HCT116 (cell line): ENCODE measurements around the gene FAM240B. TPM values are rescaled to one million over a fixed set of nuclear protein-coding genes. Genes with fewer than 3 reads are reported as not detected.

Experiments
- ATAC-seq: fragments of 200-7000 bp; cut with Tn5 transposase; 2 replicates; pipeline ENCODE4 v1.9.1; 2020; ENCODE audit warnings: mild to moderate bottlenecking, moderate library complexity
- BruUV-seq: library from RNA; stranded (reverse); fragments of 400-500 nt; replicated peaks from 2 replicates; lab custom pipeline; 2021; lab: Mats Ljungman, UMichigan
- CTCF ChIA-PET: fragments of 300-600 bp; sonication (Branson Sonifier 250); formaldehyde crosslinking; loops from one replicate; lab custom pipeline; 2021; ENCODE audit warnings: antibody characterized with exemption; lab: Charles Lee
- POLR2A ChIA-PET: fragments of 300-600, 350-600 bp; sonication (Branson Sonifier 250); formaldehyde crosslinking; loops from one replicate; lab custom pipeline; 2021; ENCODE audit warnings: antibody characterized with exemption; lab: Charles Lee
- RAD21 ChIA-PET, 2 experiments: fragments of 300-600 bp; sonication (Branson Sonifier 250); formaldehyde crosslinking; loops; one replicate each; lab custom pipeline; 2023; ENCODE audit warnings: low total read pairs in 2 of 2; ENCODE audit not compliant: uncharacterized antibody in 2 of 2, unreplicated experiment in 2 of 2, low non-redundant PET in 1 of 2; lab: Charles Lee
- DNase-seq: peaks from one replicate; pipeline ENCODE4 v3.0.0-alpha.2; 2010; ENCODE audit warnings: low read depth, low spot score
- H2AFZ ChIP-seq: fragments of 200-600 bp; shearing (Covaris generic), sonication (generic); 2 replicates; pipeline ENCODE4 v1.6.1; 2017; ENCODE audit warnings: low read depth, mixed run types, mixed read lengths, antibody characterized with exemption, low read length; ENCODE audit not compliant: poor library complexity, severe bottlenecking
- H3K27ac ChIP-seq: 2 replicates; pipeline ENCODE4 v1.5.1; 2012; ENCODE audit warnings: low read depth, low read length
- H3K27me3 ChIP-seq: fragments of 200-600 bp; sonication (generic); 2 replicates; pipeline ENCODE4 v1.6.1; 2016; ENCODE audit warnings: mixed run types, low read length, mixed read lengths; ENCODE audit not compliant: insufficient read depth
- H3K36me3 ChIP-seq, 2 experiments: fragments of 200-500 bp in 1 of 2; fragments of 200-600 bp in 1 of 2; sonication (Bioruptor generic) in 1 of 2; sonication (generic) in 1 of 2; 2 replicates each; pipeline versions ENCODE4 v1.5.1 to v1.6.1; 2014 to 2016; ENCODE audit warnings: low read length in 2 of 2, inconsistent platforms in 1 of 2, mixed read lengths in 1 of 2, mixed run types in 1 of 2; ENCODE audit not compliant: insufficient read depth in 2 of 2, control insufficient read depth in 1 of 2
- H3K4me1 ChIP-seq, 2 experiments: fragments of 200-600 bp in 1 of 2; sonication (generic) in 1 of 2; 2 replicates each; pipeline versions ENCODE4 v1.5.1 to v1.6.1; 2012 to 2017; ENCODE audit warnings: low read length in 2 of 2, inconsistent platforms in 1 of 2, mild to moderate bottlenecking in 1 of 2, mixed read lengths in 1 of 2, mixed run types in 1 of 2, moderate library complexity in 1 of 2; ENCODE audit not compliant: insufficient read depth in 2 of 2, control insufficient read depth in 1 of 2
- H3K4me2 ChIP-seq: fragments of 200-600 bp; sonication (generic); 2 replicates; pipeline ENCODE4 v1.6.1; 2017; ENCODE audit warnings: mixed run types, low read length, mixed read lengths
- H3K4me3 ChIP-seq, 2 experiments: fragments of 200-600 bp in 1 of 2; sonication (generic) in 1 of 2; replicated peaks in 1 of 2; 2 replicates each; pipeline ENCODE4 v1.5.1; 2011 to 2016; ENCODE audit warnings: low read length in 2 of 2, control low read depth in 1 of 2, low read depth in 1 of 2, mild to moderate bottlenecking in 1 of 2, mixed read lengths in 1 of 2, mixed run types in 1 of 2
- H3K79me2 ChIP-seq: fragments of 200-600 bp; sonication (generic); 2 replicates; pipeline ENCODE4 v1.6.1; 2017; ENCODE audit warnings: mild to moderate bottlenecking, mixed run types, low read length, moderate library complexity, mixed read lengths; ENCODE audit not compliant: insufficient read depth
- H3K9ac ChIP-seq: fragments of 200-600 bp; sonication (generic); 2 replicates; pipeline ENCODE4 v1.6.1; 2016; ENCODE audit warnings: low read length, mixed read lengths
- H3K9me2 ChIP-seq: fragments of 200-600 bp; sonication (generic), shearing (Covaris generic); 2 replicates; pipeline ENCODE4 v1.6.1; 2017; ENCODE audit warnings: mixed run types, mild to moderate bottlenecking, moderate library complexity; ENCODE audit not compliant: insufficient read depth
- H3K9me3 ChIP-seq, 2 experiments: fragments of 200-500 bp in 1 of 2; fragments of 200-600 bp in 1 of 2; sonication (Bioruptor generic) in 1 of 2; sonication (generic) in 1 of 2; 2 replicates each; pipeline ENCODE4 v1.6.1; 2014 to 2017; ENCODE audit warnings: low read length in 2 of 2, mixed read lengths in 2 of 2, inconsistent platforms in 1 of 2, low read depth in 1 of 2, mild to moderate bottlenecking in 1 of 2, mixed run types in 1 of 2, moderate library complexity in 1 of 2; ENCODE audit not compliant: control insufficient read depth in 1 of 2, insufficient read depth in 1 of 2
- H4K20me1 ChIP-seq: fragments of 200-600 bp; sonication (generic), shearing (Covaris generic); 2 replicates; pipeline ENCODE4 v1.6.1; 2017; ENCODE audit warnings: mixed run types, mild to moderate bottlenecking, moderate library complexity; ENCODE audit not compliant: insufficient read depth
- CBX3 ChIP-seq: IDR thresholded peaks from 2 replicates; pipeline ENCODE4 v1.6.1; 2012; ENCODE audit warnings: low read depth
- CEBPB ChIP-seq: IDR thresholded peaks from 2 replicates; pipeline ENCODE4 v1.6.1; 2012; ENCODE audit warnings: low read depth
- EGR1 ChIP-seq: IDR thresholded peaks from 2 replicates; pipeline ENCODE4 v1.6.1; 2012; ENCODE audit warnings: low read depth
- EZH2phosphoT487 ChIP-seq: fragments of 200-600 bp; IDR thresholded peaks from 2 replicates; pipeline ENCODE4 v1.6.1; 2018; ENCODE audit warnings: antibody characterized with exemption, borderline replicate concordance
- FOSL1 ChIP-seq: IDR thresholded peaks from 2 replicates; pipeline ENCODE4 v1.6.1; 2012; ENCODE audit warnings: low read depth
- JUND ChIP-seq: IDR thresholded peaks from 2 replicates; pipeline ENCODE4 v1.6.1; 2012
- SRF ChIP-seq: IDR thresholded peaks from 2 replicates; pipeline ENCODE4 v1.6.1; 2012; ENCODE audit warnings: low read depth
- YY1 ChIP-seq: IDR thresholded peaks from 2 replicates; pipeline ENCODE4 v1.6.1; 2011; ENCODE audit warnings: low read length, low read depth, moderate library complexity, mild to moderate bottlenecking; ENCODE audit not compliant: insufficient replicate concordance; ENCODE audit errors: extremely low read depth
- ZFX ChIP-seq: fragments of 450-650 bp; IDR thresholded peaks from 2 replicates; pipeline ENCODE4 v1.6.1; 2017
- ZNF274 ChIP-seq: fragments of 200-500 bp; sonication (Bioruptor generic); IDR thresholded peaks from 2 replicates; pipeline ENCODE4 v1.6.1; 2014; ENCODE audit warnings: mild to moderate bottlenecking, low read depth, low read length, inconsistent platforms
- intact Hi-C: fragments of 100-400 bp; cut with micrococcal nuclease; formaldehyde crosslinking; loops from 2 replicates; pipeline ENCODE4 v1.10.0; 2022
- total RNA-seq: library from RNA; stranded (reverse); gene quantifications from one replicate; pipeline ENCODE4 v1.2.1, GENCODE V29; 2021; ENCODE audit not compliant: unreplicated experiment
- TF ChIP-seq, protein P1 (sequence below): IDR thresholded peaks from 2 replicates; pipeline ENCODE4 v1.6.1; 2012
- TF ChIP-seq, protein P2 (sequence below): IDR thresholded peaks from 2 replicates; pipeline ENCODE4 v1.6.1; 2012; ENCODE audit warnings: low read depth

Gene FAM240B
- total RNA-seq, 1 experiment from 2014 or later, result not detected

DNA sequence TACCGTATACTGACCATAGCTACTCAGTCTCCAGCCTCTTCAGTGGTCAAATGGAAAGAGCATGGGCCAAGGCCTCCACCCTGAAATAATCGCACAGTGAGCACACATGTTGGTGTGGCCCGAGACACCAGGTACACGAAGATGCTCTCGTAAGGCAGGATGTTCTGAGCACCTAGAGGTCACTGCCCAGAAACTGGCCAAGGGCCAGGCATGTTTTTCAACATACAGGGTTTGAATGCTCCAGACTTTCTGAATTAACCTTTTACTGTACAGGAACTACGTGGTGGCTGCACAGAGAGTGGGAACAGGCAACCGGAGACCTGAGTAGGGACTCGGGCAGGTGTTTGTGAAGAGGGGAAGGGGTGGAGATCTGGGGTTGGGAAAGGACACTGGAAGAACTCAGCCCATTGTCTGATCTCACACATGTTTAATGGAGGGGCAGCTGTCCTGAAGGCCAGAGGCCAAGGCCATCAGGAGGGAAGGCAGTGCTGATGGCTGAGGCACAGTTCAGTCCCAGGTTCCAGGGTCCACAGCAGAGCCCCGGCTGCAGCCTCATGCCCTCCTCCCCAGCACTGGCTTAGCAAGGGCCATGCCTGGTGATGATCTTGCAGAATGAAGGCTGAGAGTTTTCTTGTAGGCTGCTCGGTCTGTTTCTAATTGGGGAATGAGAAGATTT, 51.0 kb downstream of the FAM240B start:
- ChIA-PET POLR2A (no interaction called here), RAD21 (no interaction called here), CTCF (no interaction called here)
- no peak overlapping the region for H2AFZ ChIP-seq
- peaks cover 17 to 21% of the 10 kb centered on the region in 2 experiments for H3K4me1 ChIP-seq
- no peaks in the 10 kb centered on the region for H3K36me3 ChIP-seq
- no peak overlapping the region for H3K27ac ChIP-seq
- H3K9me2 ChIP-seq, result no peaks in the 10 kb centered on the region
- ATAC-seq, result no peak
- H4K20me1 ChIP-seq, result no peaks in the 10 kb centered on the region
- H3K4me2 ChIP-seq, result no peak overlapping the region
- H3K4me3 ChIP-seq, result no peak overlapping the region
- no peak for DNase-seq
- BruUV-seq, result no TSS peak
- TF ChIP-seq ZNF274, result no peak
- no peak for TF ChIP-seq FOSL1
- no peak for TF ChIP-seq ZFX
- no peak for TF ChIP-seq CEBPB
- TF ChIP-seq, protein P1, sequence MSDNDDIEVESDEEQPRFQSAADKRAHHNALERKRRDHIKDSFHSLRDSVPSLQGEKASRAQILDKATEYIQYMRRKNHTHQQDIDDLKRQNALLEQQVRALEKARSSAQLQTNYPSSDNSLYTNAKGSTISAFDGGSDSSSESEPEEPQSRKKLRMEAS, result no peak
- TF ChIP-seq EGR1, result no peak
- TF ChIP-seq, protein P2, sequence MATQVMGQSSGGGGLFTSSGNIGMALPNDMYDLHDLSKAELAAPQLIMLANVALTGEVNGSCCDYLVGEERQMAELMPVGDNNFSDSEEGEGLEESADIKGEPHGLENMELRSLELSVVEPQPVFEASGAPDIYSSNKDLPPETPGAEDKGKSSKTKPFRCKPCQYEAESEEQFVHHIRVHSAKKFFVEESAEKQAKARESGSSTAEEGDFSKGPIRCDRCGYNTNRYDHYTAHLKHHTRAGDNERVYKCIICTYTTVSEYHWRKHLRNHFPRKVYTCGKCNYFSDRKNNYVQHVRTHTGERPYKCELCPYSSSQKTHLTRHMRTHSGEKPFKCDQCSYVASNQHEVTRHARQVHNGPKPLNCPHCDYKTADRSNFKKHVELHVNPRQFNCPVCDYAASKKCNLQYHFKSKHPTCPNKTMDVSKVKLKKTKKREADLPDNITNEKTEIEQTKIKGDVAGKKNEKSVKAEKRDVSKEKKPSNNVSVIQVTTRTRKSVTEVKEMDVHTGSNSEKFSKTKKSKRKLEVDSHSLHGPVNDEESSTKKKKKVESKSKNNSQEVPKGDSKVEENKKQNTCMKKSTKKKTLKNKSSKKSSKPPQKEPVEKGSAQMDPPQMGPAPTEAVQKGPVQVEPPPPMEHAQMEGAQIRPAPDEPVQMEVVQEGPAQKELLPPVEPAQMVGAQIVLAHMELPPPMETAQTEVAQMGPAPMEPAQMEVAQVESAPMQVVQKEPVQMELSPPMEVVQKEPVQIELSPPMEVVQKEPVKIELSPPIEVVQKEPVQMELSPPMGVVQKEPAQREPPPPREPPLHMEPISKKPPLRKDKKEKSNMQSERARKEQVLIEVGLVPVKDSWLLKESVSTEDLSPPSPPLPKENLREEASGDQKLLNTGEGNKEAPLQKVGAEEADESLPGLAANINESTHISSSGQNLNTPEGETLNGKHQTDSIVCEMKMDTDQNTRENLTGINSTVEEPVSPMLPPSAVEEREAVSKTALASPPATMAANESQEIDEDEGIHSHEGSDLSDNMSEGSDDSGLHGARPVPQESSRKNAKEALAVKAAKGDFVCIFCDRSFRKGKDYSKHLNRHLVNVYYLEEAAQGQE, result no peak
- TF ChIP-seq CBX3, result no peak
- TF ChIP-seq EZH2phosphoT487, result no peak
- no peak for TF ChIP-seq JUND
- TF ChIP-seq SRF, result no peak
- TF ChIP-seq YY1, result no peak
- TF ChIP-seq, all 23 proteins: peak for 0
- Histone ChIP-seq H3K27me3 (no peaks in the 10 kb centered on the region; the same call in 1 of the 2 replicates), H3K9me3 (no peaks in the 10 kb centered on the region), H3K9ac (no peak overlapping the region), H3K79me2 (no peaks in the 10 kb centered on the region)
- intact Hi-C loops, result no loop called here
